Kidney (tissue), 14 donors: ENCODE results near the gene UCK1. TPM values are rescaled to one million over a fixed set of nuclear protein-coding genes. Genes with fewer than 3 reads are reported as not detected.

Source experiments
- DNase-seq, 5 donors: peaks; one replicate each; pipeline ENCODE4 v3.0.0-alpha.2; 2013 to 2020
- FAIRE-seq: peaks from 2 replicates; lab custom pipeline; 2012; peaks lifted over from hg19 to GRCh38; lab: Jason Lieb, UNC
- H3K27ac ChIP-seq, 2 donors: one replicate each; pipeline ENCODE4 v1.7.0; 2013; ENCODE audit warnings: low read depth in 2 of 2, low read length in 2 of 2, inconsistent platforms in 1 of 2
- H3K27me3 ChIP-seq: one replicate; pipeline ENCODE4 v1.7.1; 2013; ENCODE audit warnings: low read length, inconsistent platforms; ENCODE audit not compliant: control insufficient read depth, insufficient read depth
- H3K36me3 ChIP-seq, 3 donors: one replicate each; pipeline versions ENCODE4 v1.7.0 to v1.7.1; 2013; ENCODE audit warnings: low read length in 3 of 3, control low read depth in 1 of 3, inconsistent platforms in 1 of 3; ENCODE audit not compliant: insufficient read depth in 3 of 3, control insufficient read depth in 2 of 3
- H3K4me1 ChIP-seq, 3 donors: one replicate each; pipeline versions ENCODE4 v1.7.0 to v1.7.1; 2013; ENCODE audit warnings: low read length in 3 of 3, inconsistent platforms in 1 of 3, low read depth in 1 of 3; ENCODE audit not compliant: control insufficient read depth in 2 of 3, insufficient read depth in 2 of 3
- H3K4me3 ChIP-seq, 3 donors: one replicate each; pipeline versions ENCODE4 v1.7.0 to v1.8.1; 2013; ENCODE audit warnings: low read length in 3 of 3, control low read depth in 1 of 3, inconsistent platforms in 1 of 3
- H3K9ac ChIP-seq, 3 donors: one replicate each; pipeline versions ENCODE4 v1.7.0 to v1.7.1; 2013; ENCODE audit warnings: low read length in 3 of 3, control low read depth in 1 of 3, inconsistent platforms in 1 of 3
- H3K9me3 ChIP-seq, 3 donors: one replicate each; pipeline versions ENCODE4 v1.7.0 to v1.7.1; 2013; ENCODE audit warnings: low read length in 3 of 3, control low read depth in 1 of 3, inconsistent platforms in 1 of 3; ENCODE audit not compliant: control insufficient read depth in 2 of 3, insufficient read depth in 1 of 3
- intact Hi-C: fragments of 100-400 bp; cut with DNase I; formaldehyde crosslinking; loops from one replicate; pipeline ENCODE4 v1.11.1; 2022
- polyA plus RNA-seq: library from polyadenylated mRNA; stranded (reverse); fragments of 350-450 nt; fragmentation: Illumina TruSeq; extraction: RNeasy Lipid Tissue Mini Kit (QIAGEN cat#74804); gene quantifications from one replicate; pipeline ENCODE4 v1.2.3, GENCODE V29; 2014; ENCODE audit warnings: low read depth, low replicate concordance; ENCODE audit not compliant: insufficient read depth
- total RNA-seq: library from RNA; stranded (reverse); fragmentation: NEBNext Ultra II Directional; extraction: Animal tissue kit (Norgen Biotek cat#: 25700); gene quantifications from one replicate; pipeline ENCODE4 v1.2.1, GENCODE V29; 2021
- TF ChIP-seq, protein P1 (sequence below): IDR thresholded peaks from 3 replicates; pipeline ENCODE4 v1.5.1; 2012; ENCODE audit warnings: mild to moderate bottlenecking, moderate library complexity, borderline replicate concordance; ENCODE audit not compliant: insufficient read depth; ENCODE audit errors: extremely low read depth
- donor health status: control.
- donor health status: control.
- donor health status: control.
- donor health status: control.
- donor health status: control.
- donor health status: DM: yes; HTN: yes; CAD: no.
- donor health status: Normal renal cell carcinoma (clear cell type).

The UCK1 gene
- total and polyA plus RNA-seq, 2 donors from 2014 or later: 31.3 to 34.6 TPM

DNA sequence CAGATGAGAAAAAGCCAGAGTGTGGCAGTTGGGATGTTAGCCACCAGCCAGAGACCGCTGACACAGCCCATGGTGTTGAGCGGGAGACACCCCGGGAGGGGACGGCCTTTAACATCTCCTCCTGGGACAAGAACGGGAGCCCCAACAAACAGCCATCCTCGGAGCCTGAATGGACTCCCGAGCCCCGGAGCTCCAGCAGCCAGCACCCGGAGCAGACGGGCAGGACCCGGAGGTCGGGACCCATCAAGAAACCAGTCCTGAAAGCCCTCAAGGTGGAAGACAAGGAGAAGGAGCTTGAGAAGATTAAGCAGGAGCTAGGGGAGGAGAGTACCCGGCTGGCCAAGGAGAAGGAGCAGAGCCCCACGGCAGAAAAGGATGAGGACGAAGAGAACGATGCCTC is 56.4 kb downstream of the UCK1 start:
- FAIRE-seq (no peak), DNase-seq (peak in 1 of 5 donors; percentile 52)
- Histone ChIP-seq H3K4me1 (peaks cover 0 to 8% (median 0%) of the 10 kb centered on the region in 3 donors), H3K9ac (no peak overlapping the region), H3K27me3 (no peaks in the 10 kb centered on the region), H3K27ac (no peak overlapping the region), H3K36me3 (peaks cover 19 to 75% (median 59%) of the 10 kb centered on the region in 3 donors), H3K4me3 (no peak overlapping the region), H3K9me3 (no peaks in the 10 kb centered on the region)
- TF ChIP-seq, protein P1, sequence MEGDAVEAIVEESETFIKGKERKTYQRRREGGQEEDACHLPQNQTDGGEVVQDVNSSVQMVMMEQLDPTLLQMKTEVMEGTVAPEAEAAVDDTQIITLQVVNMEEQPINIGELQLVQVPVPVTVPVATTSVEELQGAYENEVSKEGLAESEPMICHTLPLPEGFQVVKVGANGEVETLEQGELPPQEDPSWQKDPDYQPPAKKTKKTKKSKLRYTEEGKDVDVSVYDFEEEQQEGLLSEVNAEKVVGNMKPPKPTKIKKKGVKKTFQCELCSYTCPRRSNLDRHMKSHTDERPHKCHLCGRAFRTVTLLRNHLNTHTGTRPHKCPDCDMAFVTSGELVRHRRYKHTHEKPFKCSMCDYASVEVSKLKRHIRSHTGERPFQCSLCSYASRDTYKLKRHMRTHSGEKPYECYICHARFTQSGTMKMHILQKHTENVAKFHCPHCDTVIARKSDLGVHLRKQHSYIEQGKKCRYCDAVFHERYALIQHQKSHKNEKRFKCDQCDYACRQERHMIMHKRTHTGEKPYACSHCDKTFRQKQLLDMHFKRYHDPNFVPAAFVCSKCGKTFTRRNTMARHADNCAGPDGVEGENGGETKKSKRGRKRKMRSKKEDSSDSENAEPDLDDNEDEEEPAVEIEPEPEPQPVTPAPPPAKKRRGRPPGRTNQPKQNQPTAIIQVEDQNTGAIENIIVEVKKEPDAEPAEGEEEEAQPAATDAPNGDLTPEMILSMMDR: no peak
- intact Hi-C loops: no loop called here

GRCh38 chr9:131473891-131474290 is 57.2 kb downstream of the UCK1 start:
- Histone ChIP-seq H3K4me3 (no peak overlapping the region), H3K9me3 (no peaks in the 10 kb centered on the region), H3K27ac (no peak overlapping the region), H3K4me1 (peaks cover 0 to 8% (median 0%) of the 10 kb centered on the region in 3 donors), H3K27me3 (no peaks in the 10 kb centered on the region), H3K36me3 (peaks cover 19 to 72% (median 57%) of the 10 kb centered on the region in 3 donors), H3K9ac (no peak overlapping the region)
- peak in 1 of 5 donors; percentile 53 for DNase-seq
- TF ChIP-seq, protein P1: no peak
- no peak for FAIRE-seq
- intact Hi-C loops: no loop called here

Other genes starting within 250 kb of the UCK1 start
- gene PLPP7, start 241.5 kb downstream of the UCK1 start, total RNA-seq: 4.0 TPM
- 5.5 TPM for gene PLPP7, start 241.5 kb downstream of the UCK1 start, polyA plus RNA-seq
- gene PRRC2B, start 137.2 kb downstream of the UCK1 start, total RNA-seq: 227 TPM
- 37.4 TPM for gene PRRC2B, start 137.2 kb downstream of the UCK1 start, polyA plus RNA-seq
- gene POMT1, start 28.3 kb downstream of the UCK1 start, total RNA-seq: 36.5 TPM
- gene POMT1, start 28.3 kb downstream of the UCK1 start, polyA plus RNA-seq: 32.3 TPM
- 1.0 TPM for gene PRRT1B, start 14.3 kb upstream of the UCK1 start, total RNA-seq
- gene PRRT1B, start 14.3 kb upstream of the UCK1 start, polyA plus RNA-seq: not detected
- 79.7 TPM for gene RAPGEF1, start 208.8 kb upstream of the UCK1 start, total RNA-seq
- gene RAPGEF1, start 208.8 kb upstream of the UCK1 start, polyA plus RNA-seq: 15.5 TPM